ENCODE results near the gene MON1A. TPM values are rescaled to one million over a fixed set of nuclear protein-coding genes. Genes with fewer than 3 reads are reported as not detected.

Gene MON1A
- total RNA-seq, 2 donors from 2014 or later = 8.4 to 9.4 TPM

DNA sequence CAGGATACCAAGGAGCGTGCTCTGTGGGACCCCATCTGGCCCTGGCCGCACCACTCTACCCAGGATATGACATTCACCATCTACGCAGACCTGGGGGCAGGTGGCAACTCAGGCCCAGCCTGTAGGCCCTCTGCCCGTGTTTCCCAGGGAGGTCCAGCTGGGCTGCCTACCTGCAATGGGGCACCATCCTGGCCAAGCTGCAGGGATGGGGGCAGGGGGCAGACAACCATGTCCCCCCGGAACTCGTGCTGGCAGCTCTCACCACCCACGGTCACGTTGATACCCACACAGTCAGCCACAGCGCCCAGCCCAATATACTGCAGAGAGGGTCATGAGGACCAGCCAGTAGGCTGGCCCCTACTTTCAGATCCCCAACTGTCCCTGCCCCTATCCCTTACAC, 33.8 kb downstream of the MON1A start:
- DNase-seq (ENCODE audit: low spot score) = no peak

DNA sequence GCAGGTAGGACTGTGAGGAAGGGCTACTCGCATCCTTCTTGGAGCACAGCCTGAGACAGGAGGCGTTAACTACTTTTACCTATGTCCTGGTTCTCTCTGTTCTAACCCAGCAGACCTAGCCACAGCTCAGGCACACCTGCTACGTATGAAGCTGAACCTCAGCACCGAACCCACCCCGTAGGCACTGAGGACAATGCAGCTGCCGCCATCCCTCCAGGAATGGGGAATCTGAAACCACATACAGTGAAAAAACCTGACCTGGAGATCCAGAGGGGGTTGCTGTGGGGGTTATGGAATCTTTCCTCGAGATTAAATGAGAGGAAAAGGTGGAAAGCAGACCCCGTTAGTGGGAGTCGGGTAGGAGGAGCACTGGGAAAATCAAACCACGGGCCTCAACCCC, 40.3 kb downstream of the MON1A start:
- TF ChIP-seq, protein P1, sequence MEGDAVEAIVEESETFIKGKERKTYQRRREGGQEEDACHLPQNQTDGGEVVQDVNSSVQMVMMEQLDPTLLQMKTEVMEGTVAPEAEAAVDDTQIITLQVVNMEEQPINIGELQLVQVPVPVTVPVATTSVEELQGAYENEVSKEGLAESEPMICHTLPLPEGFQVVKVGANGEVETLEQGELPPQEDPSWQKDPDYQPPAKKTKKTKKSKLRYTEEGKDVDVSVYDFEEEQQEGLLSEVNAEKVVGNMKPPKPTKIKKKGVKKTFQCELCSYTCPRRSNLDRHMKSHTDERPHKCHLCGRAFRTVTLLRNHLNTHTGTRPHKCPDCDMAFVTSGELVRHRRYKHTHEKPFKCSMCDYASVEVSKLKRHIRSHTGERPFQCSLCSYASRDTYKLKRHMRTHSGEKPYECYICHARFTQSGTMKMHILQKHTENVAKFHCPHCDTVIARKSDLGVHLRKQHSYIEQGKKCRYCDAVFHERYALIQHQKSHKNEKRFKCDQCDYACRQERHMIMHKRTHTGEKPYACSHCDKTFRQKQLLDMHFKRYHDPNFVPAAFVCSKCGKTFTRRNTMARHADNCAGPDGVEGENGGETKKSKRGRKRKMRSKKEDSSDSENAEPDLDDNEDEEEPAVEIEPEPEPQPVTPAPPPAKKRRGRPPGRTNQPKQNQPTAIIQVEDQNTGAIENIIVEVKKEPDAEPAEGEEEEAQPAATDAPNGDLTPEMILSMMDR (IDR thresholded peaks at IDR 0.05) = no peak
- Histone ChIP-seq H3K4me1 (no peaks in the 10 kb centered on the region), H3K36me3 (no peaks in the 10 kb centered on the region), H3K9me3 (no peaks in the 10 kb centered on the region), H3K27ac (no peak overlapping the region), H3K27me3 (no peaks in the 10 kb centered on the region), H3K4me3 (no peak overlapping the region)
- DNase-seq (ENCODE audit: low spot score) = no peak

More for the DNA sequence above, 33.8 kb downstream of the MON1A start:
- H3K27me3 ChIP-seq = no peaks in the 10 kb centered on the region
- H3K9me3 ChIP-seq = no peaks in the 10 kb centered on the region
- no peak overlapping the region for H3K27ac ChIP-seq
- H3K4me1 ChIP-seq = peaks cover 0 to 7% of the 10 kb centered on the region in 2 donors
- no peaks in the 10 kb centered on the region for H3K36me3 ChIP-seq
- TF ChIP-seq, protein P1 (IDR thresholded peaks at IDR 0.05) = no peak
- H3K4me3 ChIP-seq = no peak overlapping the region

DNA sequence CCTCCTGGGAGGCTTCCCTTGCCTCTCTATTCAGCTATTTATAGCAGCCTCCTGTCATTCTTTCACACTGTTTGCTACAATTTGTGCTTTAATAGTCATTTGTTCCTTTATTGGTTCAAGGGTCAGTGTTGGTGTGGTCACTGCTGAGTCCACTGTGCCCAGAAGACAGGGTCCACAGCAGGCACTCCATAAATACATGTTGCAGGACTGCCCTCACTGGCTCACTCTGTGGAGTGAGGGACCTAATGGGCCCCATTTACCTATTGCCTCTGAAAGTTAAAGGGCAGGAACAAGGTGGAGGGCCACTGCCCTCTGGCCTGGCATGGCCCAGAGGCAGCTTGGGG, 42.7 kb downstream of the MON1A start:
- TF ChIP-seq, protein P1 (IDR thresholded peaks at IDR 0.05) = no peak
- Histone ChIP-seq H3K27ac (no peak overlapping the region), H3K27me3 (no peaks in the 10 kb centered on the region), H3K4me3 (no peak overlapping the region), H3K9me3 (no peaks in the 10 kb centered on the region), H3K4me1 (peaks cover 0 to 11% of the 10 kb centered on the region in 2 donors), H3K36me3 (no peaks in the 10 kb centered on the region)
- no peak for DNase-seq (ENCODE audit: low spot score)

DNA sequence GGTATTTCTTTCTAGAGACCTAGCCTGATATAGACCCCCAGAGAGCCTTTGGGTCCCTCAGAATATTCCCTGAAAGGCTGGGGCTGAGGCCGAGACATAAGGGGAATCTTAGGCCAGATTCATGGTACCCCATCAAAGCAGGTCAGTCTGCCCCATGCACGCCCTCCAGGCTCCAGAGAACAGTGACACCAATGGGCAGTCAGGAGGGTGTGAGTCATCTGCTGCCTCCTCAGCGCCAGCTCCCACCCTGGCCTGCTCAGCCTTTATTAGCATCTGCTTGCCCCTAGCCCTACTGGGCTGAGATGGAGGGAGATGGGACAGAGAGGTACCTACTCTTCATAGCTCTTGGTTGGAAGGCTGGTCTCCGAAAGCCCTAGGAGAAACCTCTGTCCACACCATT, 45.6 kb downstream of the MON1A start:
- H3K4me3 ChIP-seq = no peak overlapping the region
- no peaks in the 10 kb centered on the region for H3K9me3 ChIP-seq
- no peak for DNase-seq (ENCODE audit: low spot score)
- H3K27me3 ChIP-seq = no peaks in the 10 kb centered on the region
- peaks cover 0 to 26% of the 10 kb centered on the region in 2 donors for H3K4me1 ChIP-seq
- H3K27ac ChIP-seq = no peak overlapping the region
- H3K36me3 ChIP-seq = no peaks in the 10 kb centered on the region
- TF ChIP-seq, protein P1 (IDR thresholded peaks at IDR 0.05) = no peak

DNA sequence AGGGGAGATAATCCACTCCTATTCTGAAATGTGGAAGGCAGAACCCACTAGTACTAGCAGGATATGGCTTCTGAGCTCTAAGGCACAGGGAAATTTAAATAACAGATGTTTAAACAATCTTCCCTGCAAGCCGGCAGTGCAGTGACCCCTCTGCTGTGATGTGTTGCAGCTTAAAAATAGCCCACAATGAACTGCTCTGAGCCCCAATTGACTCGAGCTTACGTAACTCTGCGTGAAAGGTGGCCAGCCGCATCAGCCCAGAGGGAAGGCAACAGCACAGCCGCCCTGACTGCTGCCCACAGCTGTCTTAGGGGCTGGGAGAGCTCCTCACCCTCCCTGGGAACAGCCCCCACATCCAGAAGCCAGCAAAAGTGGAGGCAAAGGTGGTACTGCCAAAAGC, 47.4 kb downstream of the MON1A start:
- H3K4me3 ChIP-seq = no peak overlapping the region
- no peaks in the 10 kb centered on the region for H3K36me3 ChIP-seq
- H3K9me3 ChIP-seq = no peaks in the 10 kb centered on the region
- peaks cover 0 to 26% of the 10 kb centered on the region in 2 donors for H3K4me1 ChIP-seq
- TF ChIP-seq, protein P1 (IDR thresholded peaks at IDR 0.05) = no peak
- no peak overlapping the region for H3K27ac ChIP-seq
- H3K27me3 ChIP-seq = no peaks in the 10 kb centered on the region
- no peak for DNase-seq (ENCODE audit: low spot score)

DNA sequence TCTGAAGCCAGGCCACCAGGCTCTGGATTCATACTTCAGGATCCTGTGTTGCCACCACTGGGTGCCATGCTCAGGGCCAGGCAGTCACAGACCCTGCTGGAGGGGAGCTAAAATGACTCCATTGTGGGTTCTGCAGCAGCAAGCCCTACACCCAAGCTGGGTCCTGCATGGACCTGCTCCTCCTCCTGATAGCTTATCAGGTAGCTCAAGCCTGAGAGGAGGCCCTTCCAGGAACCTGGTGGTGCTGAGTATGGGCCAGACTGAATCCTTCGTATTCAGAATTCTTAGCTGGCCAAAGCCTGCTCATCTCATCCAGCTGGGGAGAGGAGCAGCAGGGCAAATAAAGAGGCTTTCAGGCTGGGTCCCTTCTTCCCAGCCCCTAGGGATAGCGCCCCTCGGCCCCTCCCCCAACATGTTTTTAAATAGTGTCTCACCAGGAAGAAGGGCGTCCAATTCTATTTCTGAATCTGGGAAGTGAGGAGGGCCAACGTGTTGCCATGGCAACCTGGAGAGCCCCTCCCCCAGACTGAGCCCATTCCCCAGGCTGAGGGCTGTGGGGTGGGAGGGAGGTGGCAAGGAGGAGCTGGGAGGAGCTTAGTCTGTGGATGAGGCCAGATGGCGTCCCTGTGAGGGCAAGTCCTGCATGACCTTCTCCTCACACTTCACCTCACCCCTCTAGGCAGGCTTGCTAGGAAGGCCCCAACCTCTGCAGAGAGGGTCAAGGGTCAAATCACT, 48.9 kb downstream of the MON1A start:
- no peak overlapping the region for H3K27ac ChIP-seq
- H3K4me1 ChIP-seq = peaks cover 0 to 26% of the 10 kb centered on the region in 2 donors
- no peaks in the 10 kb centered on the region for H3K36me3 ChIP-seq
- TF ChIP-seq, protein P1 (IDR thresholded peaks at IDR 0.05) = no peak
- H3K4me3 ChIP-seq = no peak overlapping the region
- no peak for DNase-seq (ENCODE audit: low spot score)
- no peaks in the 10 kb centered on the region for H3K9me3 ChIP-seq
- H3K27me3 ChIP-seq = no peaks in the 10 kb centered on the region

Data from right atrium auricular region (tissue), 2 donors.